GM21367 (cell line): ENCODE results near the gene PRR30.

ENCODE experiments used
- ATAC-seq: cut with Tn5 transposase; IDR thresholded peaks from one replicate; pipeline ENCODE4 v1.9.1; 2021; ENCODE audit not compliant: unreplicated experiment

PRR30 gene

DNA sequence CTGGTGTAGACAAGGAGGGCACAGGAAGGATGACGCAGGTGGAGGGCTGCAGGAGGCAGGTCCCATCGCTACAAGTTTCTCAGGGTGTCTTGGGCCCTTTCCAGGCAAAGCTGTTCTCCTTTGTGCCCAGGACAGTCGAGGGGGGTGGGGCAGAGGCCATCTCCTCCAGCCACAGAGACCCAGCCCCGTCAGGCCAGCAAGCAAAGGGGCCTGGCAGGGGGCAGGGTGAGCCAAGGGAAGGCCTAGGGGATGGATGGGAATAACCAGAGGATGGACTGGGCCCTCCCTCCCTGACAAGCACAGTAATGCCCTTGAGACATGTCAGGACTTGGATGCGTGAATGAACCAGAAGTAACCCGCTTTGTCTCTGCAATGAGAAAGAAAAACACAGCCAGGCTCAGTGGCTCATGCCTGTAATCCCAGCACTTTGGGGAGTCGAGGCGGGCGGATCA lies 15.9 kb upstream of the PRR30 start:
- ATAC-seq = no peak

DNA sequence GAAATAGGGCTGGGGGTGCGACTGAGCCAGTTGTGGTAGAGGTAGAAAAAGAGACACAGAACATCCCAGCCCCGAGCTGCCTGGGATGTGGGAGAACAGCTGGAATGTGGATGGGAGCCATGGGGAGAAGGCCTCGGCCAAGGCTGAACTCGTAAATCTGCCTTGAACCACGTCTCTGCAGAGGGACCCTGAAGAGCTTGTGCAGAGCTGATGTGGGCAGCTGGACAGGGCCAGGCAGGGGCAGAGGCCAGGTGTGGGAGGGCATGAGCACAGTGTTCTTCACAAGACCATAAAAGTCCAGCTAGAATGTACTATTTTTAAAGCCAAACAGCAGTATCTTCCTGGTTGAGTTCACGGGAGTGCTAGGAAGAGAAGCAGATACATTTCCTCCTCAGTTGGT lies 15.3 kb upstream of the PRR30 start:
- no peak for ATAC-seq

DNA sequence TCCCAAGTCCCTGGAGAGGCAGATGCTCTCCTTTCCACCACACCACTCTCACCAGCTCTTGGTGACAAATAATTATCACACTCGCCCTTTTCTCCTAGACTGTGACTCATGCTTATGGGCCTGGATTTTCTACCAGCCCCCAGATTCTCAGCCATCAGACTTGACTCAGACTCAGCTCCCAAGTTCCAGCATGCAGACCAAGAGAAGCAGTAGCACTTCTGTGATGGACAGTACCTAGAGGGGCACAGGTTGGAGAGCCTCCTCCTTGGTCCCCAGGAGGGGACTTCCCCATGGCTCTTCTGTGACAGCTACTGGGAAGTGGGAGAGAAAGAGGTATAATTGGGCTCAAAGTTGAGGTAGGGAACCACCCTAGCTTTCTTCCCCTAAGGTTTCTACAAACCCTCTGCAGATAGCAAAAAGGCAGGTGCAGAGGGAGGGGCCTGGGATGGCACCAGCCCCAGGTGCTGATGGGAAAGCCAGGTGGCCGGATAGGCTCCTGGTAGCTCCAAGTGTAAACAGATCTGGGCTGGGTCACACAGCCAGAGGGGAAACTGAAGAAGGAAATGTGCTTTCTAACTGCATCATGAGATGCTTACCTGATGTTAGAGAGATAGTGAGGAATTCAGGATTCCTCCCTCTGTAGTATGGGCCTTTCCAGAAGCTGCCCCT lies 13.7 kb upstream of the PRR30 start:
- no peak for ATAC-seq

DNA sequence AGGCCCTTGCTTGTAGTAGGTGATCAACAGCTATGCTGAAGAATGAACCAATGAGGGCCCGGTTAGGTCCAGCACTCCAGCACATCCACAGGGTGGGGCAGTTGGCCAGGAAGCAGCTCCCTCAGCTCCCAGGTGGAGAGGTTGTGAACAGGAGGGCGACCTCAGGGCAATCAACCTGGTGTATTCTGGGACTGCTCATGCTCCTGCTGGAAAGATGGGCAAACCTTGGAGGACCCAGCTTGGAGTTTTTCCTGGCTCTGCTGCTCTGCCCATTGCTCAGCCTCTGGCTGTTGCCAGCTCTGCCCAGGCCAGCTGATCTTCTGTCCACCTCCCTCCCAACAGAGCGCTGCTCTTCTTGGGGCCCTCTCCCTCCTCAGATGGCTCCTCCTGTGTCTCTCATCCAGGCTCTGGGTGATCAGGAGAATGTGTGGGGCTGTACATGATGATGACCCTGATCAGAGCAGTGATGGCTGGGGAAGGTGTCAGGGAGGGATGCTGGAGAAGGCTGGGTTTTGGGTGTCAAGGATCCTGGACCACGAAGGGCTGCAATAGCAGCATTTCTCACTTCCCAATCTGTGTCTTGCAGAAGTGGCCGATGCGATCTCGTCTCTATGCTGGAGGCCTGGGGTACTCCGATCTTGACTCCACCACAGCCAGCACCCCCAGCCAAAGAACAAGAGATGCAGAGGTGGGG lies 13.0 kb upstream of the PRR30 start:
- no peak for ATAC-seq

DNA sequence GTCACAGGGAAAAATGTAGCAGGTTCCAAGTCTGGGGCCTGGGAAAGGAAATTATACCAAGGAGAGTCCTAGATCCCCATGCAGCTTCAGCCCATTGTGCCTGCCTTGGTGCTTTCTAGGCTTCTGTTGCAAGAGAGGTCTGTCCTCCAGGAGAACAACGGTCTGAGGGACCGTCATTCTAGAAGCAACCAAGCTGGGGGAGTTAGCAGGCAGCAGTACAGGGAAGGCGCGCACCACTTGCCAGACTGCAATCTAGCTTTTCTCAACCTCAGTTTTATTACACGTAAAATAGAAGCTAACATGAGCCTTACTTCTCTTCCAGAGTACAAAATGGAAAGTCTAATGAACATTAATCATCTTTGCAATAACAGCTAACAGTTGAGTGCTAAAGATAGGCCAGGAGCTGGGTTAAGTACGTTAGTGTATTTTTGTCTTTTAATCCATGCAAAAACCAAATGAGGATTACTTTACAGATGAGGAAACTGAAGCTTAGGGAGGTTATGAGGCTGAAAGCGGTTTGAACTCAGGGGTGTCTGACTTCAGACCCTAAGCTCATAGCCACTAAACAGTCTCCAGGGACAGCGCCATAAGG lies 11.5 kb upstream of the PRR30 start:
- no peak for ATAC-seq

DNA sequence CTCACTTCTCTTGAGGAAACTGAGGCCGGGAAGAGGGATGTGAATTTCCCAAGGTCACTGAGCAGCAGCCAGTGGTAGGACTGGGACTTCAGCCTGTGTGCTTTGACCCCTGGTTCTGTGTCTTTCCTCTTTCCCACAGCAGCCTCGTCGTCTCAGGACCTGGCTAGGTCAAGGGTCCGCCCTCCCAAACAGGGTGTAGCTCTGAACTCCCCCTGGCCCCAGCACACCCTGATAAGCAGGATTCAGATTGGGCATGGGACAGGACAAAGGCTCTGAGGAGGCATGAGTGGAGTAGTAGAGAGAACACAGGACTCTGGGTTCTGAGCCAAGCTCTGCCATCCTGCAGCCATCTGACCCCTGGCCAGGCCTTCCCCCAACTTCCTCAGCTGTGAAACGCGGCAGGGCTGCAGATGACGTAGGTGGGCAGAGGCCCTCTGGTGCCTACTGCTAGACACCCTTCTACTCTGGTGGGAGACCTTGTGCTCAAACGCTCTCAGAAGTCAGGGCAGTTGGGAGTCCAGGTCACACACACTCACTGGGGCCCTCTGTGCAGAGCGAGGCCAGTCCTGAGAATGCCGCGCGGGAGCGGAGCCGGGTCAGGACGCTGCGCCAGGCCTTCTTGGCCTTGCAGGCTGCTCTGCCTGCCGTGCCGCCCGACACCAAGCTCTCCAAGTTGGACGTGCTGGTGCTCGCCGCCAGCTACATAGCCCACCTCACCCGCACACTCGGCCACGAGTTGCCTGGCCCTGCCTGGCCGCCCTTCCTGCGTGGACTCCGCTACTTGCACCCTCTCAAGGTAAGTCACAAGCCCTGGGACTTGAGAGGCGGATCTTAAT lies 10.6 kb upstream of the PRR30 start:
- no peak for ATAC-seq

DNA sequence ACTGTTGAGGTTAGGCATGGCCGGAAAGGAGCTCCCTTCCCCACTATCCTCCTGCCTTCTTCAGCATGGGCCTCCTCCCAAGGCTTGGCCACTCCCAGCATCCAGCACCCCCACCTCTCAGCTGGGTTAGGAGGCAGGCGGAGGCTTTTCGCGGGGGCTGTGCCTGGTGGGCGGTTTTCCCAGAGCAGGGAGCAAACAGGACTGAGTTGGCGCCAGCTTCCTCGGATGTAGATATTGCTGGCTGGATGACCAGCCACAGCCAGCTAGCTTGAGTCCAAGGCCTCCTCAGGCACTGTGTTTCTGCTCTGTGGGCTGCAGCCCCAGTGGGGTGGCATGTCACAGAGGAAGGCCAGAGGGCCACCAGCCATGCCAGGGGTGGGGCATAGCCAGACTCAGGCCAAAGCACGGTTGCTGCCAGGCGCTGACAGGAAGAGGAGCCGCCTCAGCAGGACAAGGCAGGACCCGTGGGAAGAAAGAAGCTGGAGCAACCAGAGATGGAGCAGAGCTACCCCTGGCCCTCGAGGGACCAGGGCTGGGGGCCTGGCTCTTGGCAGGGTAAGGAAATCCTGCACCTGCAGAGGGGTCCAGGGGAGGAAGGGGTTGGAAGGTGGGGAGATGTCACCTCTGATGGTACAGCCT lies 9.7 kb upstream of the PRR30 start, which contains the start of gene TCF23:
Gene TCF23, plus strand, starts transcription at position 204 of the 639 bp plus-strand sequence. Its CDS starts 130 bp downstream, at position 334.
- ATAC-seq = no peak

DNA sequence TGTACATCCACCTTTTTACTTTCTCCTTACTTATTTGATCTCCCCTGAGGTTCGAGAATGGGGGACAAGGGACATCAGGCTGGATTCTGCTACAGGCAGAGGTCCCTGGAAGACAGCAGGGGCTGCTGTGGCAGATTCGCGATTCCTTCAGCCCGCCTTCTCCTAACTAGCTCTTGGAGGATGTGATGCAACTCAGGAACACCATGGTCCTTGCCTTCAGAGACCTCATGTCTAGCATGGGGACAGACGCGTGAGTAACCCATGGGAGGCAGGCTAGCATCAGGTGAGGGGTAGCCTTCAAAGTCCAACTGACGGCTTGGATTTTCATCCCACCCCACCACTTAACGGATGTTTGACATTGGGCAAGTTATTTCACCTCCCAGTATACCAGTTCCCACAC lies 8.7 kb upstream of the PRR30 start:
- no peak for ATAC-seq

DNA sequence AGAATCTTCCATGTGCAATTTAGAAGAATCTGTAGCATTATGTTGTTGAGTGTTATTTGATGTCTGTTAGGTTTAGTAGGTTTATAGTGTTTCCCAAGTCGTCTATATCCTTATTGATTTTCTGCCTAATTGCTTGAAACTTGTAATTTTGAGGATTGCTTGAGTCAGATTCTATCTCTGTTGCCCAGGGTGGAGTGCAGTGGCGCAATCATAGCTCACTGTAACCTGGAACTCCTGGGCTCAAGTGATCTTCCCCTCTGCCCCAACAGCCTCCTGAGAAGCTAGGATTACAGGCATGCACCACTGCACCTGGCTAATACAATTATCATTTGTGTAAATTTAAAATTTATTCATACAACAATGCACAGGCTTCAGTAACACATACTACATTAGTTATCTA lies 6.5 kb upstream of the PRR30 start:
- ATAC-seq = no peak

DNA sequence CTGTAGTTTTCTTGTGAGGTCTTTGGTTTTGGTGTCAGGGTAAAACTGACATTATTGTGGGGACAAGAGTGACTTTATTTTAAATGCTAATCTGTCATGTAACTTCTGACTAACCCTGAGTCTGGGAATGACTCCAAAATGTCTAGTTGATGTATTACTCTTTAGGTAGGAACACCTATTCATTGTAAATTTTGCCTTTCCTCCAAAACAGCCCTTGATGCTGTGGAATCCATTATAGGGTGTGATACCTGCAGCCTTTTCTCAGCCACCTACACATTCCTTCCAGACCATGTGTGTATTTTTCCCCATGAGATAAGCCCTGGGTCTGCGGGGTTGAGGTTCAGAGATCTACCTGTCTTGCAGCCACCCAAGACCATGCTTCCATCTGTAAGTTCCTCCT lies 4.1 kb upstream of the PRR30 start:
- ATAC-seq = no peak

DNA sequence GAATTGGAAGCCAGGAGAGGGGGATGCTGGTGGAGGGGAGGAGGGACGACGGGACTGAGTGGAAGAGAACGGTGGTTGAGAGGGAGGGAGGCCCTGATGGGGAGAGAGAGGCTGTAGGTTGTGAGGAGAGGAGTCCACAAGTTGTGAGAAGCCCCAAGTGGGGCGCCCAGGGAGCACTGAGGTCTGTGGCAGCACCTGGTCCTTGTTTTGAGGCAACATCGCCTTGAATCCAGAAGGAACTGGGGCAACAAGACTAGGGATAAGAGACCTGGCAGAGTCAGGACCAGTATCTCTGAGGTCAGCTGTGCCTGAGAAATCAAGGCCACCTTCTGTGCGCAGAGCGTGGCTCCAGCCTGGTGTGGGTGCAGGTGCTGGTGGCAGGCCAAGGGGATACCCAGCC lies 1.1 kb downstream of the PRR30 start:
- no peak for ATAC-seq

DNA sequence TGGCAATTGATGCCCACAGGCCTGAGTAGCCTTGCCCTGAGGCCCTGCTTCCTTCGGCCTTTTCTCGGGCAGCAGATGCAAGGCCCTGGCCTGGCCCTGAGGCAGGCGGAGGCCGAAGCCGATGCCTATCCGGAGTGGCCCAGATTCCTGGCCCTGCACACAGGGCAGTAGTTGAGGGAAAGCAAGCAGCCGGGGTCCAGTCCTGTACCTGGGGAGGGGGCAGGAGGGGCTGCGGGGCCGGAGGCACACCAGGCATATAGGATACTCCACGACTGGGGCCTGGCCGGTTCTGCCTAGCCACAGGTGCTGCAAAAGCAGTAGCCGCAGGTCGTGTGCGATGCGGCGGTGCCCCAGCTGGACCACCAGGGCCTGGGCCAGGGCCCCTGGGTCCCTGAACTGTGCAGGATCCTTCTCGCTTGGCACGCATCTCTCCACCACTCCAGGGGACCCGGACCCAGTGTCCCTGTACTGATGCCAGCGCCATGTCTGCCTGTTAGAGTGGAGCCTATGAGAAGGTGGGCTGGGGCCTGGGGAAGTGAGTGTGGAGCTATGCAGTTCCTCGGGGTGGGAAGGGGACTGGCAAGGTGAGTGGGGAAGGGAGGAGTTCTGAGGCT lies 1.8 kb downstream of the PRR30 start:
- no peak for ATAC-seq

DNA sequence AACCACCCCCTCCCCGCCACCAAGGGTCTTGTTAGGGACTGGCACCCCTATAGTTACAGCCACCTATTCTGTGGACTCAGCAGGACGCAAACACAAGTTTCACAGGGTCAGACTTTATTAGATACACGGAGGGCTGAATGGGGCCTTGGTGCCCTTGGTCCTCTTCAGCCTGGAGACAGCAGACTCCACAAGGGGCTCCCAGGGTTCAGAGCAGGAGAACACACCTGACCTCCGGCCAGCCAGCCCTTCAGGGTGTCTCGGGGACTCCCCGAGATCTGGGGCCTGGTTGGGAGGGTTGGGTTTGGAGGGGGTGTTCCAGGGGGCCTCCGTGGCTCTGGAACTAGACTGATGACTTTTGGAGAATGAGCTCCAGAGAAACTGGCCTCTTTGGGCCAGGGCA lies 2.5 kb downstream of the PRR30 start:
- no peak for ATAC-seq

DNA sequence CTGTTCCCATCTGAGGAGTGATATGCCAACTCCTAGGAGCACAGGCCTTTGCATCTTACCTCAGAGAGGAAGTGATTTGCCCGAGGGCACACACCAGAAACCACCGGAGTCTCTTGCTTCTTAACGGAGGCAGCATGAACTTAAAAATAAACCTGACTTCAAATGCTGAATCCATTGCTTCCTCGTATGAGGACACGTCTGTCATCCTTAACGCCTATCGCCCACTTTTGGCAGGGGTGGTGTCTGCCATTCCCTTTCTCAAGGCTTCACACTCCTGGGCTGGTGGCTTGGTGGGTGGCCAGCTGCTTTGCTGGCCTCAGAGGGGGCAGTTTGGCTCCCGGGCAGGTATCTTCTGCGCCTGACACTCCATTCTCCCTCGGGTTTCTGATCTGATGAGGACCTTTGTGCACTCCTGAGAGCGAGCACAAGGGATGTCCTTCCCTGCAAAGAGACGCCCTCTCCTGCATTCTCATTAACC lies 3.7 kb downstream of the PRR30 start:
- ATAC-seq = no peak

DNA sequence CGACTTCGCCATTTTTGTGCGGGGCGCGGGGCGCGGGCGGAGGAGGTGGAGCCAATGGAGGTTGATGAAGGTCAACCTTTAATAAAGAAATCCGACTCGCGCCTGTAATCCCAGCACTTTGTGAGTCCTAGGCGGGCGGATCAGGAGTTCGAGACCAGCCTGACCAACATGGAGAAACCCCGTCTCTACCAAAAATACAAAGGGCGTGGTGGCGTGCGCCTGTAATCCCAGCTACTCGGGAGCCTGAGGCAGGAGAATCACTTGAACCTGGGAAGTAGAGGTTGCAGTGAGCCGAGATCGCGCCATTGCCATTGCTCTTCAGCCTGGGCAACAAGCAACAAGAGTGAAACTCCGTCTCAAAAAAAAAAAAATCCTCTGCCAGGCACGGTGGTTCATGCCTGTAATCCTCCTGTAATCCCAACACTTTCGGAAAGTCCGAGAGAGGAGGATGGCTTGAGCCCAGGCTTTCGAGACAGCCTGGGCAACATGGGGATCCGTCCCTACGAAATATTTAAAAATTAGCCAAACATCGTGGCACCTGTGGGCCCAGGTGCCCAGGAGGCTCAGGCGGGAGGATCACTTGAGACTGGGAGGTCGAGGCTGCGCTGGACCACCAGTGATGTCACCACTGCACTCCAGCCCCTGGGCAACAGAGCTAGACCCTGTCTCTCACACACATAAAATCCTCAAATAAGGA lies 4.3 kb downstream of the PRR30 start:
- ATAC-seq = no peak

DNA sequence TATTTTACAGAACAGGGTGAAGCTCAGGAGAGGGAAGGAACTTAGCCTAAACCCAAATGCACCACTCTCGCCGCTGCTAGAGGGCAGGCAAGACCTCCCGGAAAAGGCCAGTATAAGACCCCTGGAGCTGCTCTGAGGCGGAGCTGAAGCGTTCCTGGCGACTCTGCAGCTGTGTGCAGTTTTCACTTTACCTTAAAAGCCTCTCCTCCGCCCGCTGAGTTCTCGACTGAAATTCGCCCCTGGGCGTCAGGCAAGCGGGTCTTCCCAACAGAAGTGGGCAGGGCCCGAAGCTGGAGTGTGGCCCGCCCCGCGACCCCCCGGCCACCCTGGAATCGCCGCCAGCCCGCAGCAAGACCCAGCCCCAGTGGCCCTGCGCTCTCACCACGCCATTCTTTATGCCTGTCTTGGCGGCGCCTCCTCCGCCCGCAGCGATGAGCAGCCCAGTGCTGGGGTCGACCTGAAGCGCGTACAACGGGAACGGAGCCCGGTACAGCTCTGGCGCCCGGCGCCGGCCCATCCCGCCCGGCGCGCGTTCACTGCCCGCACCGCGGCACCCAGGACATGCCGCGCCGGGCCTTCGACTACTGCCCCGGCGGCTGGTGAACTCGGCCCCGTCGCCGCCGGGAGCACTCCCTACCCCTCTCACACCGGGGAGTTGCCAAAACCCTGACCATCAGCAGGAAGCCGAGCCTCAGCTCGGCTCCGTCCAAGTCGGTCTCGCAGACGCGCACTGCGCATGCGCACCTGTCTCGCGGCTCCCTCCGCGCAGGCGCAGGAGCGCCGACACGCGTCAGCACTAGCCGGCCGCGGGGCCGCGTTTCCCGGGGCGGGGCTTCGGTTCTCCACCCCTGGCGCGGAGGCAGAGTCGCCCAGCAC lies 5.1 kb downstream of the PRR30 start, which contains the start of gene PREB:
Gene PREB, minus strand, starts transcription at position 732 of the 876 bp plus-strand sequence. Its CDS starts 215 bp downstream, at position 517.
- ATAC-seq = peak; percentile 72

DNA sequence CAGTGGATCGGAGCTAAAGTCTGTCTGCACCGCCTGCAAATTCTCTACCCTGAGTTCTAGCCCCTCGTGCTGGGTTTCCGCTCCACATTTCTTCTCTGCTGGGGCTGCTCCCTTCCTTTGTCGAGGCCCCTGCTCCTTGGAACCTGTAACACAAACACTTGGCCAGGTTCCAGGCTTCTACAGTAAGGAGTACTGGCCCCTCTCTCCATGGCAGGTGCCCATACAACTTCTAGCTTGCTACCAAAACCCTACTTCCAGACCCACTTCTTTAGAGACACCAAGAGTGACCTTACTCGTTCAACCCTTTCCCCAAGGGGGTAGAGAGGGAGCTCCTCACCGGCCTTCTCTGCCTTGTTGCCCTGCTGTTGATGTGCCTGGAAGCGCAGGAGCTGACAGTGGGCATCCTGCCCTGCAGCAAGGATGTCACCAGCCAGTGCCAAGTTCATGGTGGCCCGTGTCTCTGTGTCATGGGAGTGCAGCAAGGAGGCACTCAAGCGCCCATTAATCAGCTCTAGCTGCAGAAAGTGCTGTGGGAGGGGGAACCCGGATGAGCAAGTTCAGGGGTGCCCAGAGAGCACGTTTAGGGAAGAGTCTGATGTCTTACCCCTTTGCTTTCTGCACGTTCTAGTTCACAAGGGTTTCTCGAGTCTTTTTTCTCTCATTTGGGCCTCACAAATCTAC lies 5.9 kb downstream of the PRR30 start:
- ATAC-seq = no peak

DNA sequence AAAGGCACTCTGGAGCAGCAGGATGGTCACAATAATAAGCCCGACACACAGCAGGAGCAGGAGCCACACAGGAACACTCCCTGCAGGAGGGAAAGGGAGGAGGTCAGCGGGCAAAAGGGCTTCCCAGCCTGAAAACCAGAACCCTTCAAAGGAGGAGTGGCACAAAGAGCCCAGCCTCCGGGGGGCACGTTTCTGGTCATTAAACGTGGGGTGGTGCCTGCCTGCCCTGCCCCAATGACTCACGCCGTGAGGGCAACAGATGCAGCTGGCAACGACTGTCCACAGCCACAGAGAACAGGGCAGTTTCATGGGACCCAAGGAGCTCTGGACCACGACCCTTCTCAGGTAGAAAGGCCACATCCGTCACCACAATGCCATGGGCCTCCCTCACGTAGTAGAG lies 7.8 kb downstream of the PRR30 start:
- no peak for ATAC-seq
